ENCODE measurements around the gene RAB14.

The RAB14 gene

GRCh38 chr9:121154782-121155181 lies 46.9 kb downstream of the RAB14 start:
- Histone ChIP-seq H3K79me2 (ENCODE audit: control insufficient read depth, low read length) (peaks cover 23% of the 10 kb centered on the region), H3K4me1 (ENCODE audit: control insufficient read depth, low read length) (peaks cover 88% of the 10 kb centered on the region), H3K27me3 (ENCODE audit: control insufficient read depth, low read length) (no peaks in the 10 kb centered on the region), H3K27ac (ENCODE audit: low read depth, low read length) (peak overlapping the region; percentile 99), H3K9me3 (ENCODE audit: control insufficient read depth, insufficient read depth, low read length) (no peaks in the 10 kb centered on the region), H3K4me2 (ENCODE audit: low read length) (no peak overlapping the region), H3K36me3 (ENCODE audit: control insufficient read depth, low read length) (peaks cover 91% of the 10 kb centered on the region), H4K20me1 (ENCODE audit: control insufficient read depth, insufficient read depth, low read depth, low read length) (no peaks in the 10 kb centered on the region), H3F3A (ENCODE audit: control insufficient read depth, insufficient read depth) (peaks cover 65% of the 10 kb centered on the region), H3K9me2 (replicated peaks; ENCODE audit: control insufficient read depth, low read length) (no peaks in the 10 kb centered on the region), H3K4me3 (ENCODE audit: low read length) (no peak overlapping the region)
- TF ChIP-seq EZH2phosphoT487 (IDR thresholded peaks at IDR 0.05; ENCODE audit: borderline replicate concordance, low read length) (no peak), CTCF (IDR thresholded peaks at IDR 0.05; ENCODE audit: low read depth, low read length, poor library complexity, severe bottlenecking) (no peak)

DNA sequence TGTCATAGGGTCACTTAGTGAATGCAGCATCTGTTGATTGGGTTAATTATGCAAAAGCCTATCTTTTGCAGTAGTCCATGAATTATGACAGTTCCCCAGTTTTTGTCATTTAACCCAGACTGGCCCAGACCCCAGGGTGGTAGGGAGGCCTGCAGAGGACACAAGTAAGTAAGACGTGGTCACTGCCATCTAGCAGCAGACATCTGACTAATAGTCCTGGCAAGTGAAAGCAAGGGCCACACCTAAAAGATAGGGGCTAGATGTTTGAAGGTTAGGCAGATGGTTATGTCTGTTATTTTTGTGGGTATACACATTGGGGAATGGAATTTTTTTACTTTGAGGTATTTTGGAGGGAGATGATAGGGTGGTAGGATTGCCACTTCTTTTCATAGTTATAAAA lies 48.0 kb downstream of the RAB14 start:
- no peak overlapping the region for H3K4me2 ChIP-seq (ENCODE audit: low read length)

DNA sequence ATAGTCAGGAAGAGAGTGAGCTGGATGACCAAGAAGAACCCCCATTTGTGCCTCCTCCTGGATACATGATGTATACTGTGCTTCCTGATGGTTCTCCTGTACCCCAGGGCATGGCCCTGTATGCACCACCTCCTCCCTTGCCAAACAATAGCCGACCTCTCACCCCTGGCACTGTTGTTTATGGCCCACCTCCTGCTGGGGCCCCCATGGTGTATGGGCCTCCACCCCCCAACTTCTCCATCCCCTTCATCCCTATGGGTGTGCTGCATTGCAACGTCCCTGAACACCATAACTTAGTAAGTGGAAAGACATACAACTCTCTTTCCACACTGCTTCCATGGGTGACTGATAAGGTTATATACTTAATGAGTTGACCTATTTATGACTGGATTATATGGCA lies 51.5 kb downstream of the RAB14 start:
- H3K27me3 ChIP-seq (ENCODE audit: control insufficient read depth, low read length), result no peaks in the 10 kb centered on the region
- no peaks in the 10 kb centered on the region for H3K9me2 ChIP-seq (replicated peaks; ENCODE audit: control insufficient read depth, low read length)
- H3K4me3 ChIP-seq (ENCODE audit: low read length), result no peak overlapping the region
- no peaks in the 10 kb centered on the region for H3K9me3 ChIP-seq (ENCODE audit: control insufficient read depth, insufficient read depth, low read length)
- TF ChIP-seq CTCF (IDR thresholded peaks at IDR 0.05; ENCODE audit: low read depth, low read length, poor library complexity, severe bottlenecking) (no peak), EZH2phosphoT487 (IDR thresholded peaks at IDR 0.05; ENCODE audit: borderline replicate concordance, low read length) (no peak)
- H3K27ac ChIP-seq (ENCODE audit: low read depth, low read length), result no peak overlapping the region
- H3F3A ChIP-seq (ENCODE audit: control insufficient read depth, insufficient read depth), result peaks cover 32% of the 10 kb centered on the region
- H3K36me3 ChIP-seq (ENCODE audit: control insufficient read depth, low read length), result peaks cover 94% of the 10 kb centered on the region
- no peaks in the 10 kb centered on the region for H4K20me1 ChIP-seq (ENCODE audit: control insufficient read depth, insufficient read depth, low read depth, low read length)
- H3K4me1 ChIP-seq (ENCODE audit: control insufficient read depth, low read length), result peaks cover 43% of the 10 kb centered on the region
- peaks cover 4% of the 10 kb centered on the region; the same call in 1 of the 2 replicates for H3K79me2 ChIP-seq (ENCODE audit: control insufficient read depth, low read length)
- H3K4me2 ChIP-seq (ENCODE audit: low read length), result no peak overlapping the region

More for the DNA sequence above, 48.0 kb downstream of the RAB14 start:
- peaks cover 91% of the 10 kb centered on the region for H3K36me3 ChIP-seq (ENCODE audit: control insufficient read depth, low read length)
- H3K4me3 ChIP-seq (ENCODE audit: low read length), result no peak overlapping the region
- TF ChIP-seq CTCF (IDR thresholded peaks at IDR 0.05; ENCODE audit: low read depth, low read length, poor library complexity, severe bottlenecking), result no peak
- no peak for TF ChIP-seq EZH2phosphoT487 (IDR thresholded peaks at IDR 0.05; ENCODE audit: borderline replicate concordance, low read length)
- H3K79me2 ChIP-seq (ENCODE audit: control insufficient read depth, low read length), result peaks cover 23% of the 10 kb centered on the region
- H3F3A ChIP-seq (ENCODE audit: control insufficient read depth, insufficient read depth), result peaks cover 53% of the 10 kb centered on the region
- peak overlapping the region; percentile 99 for H3K27ac ChIP-seq (ENCODE audit: low read depth, low read length)
- H4K20me1 ChIP-seq (ENCODE audit: control insufficient read depth, insufficient read depth, low read depth, low read length), result no peaks in the 10 kb centered on the region
- H3K4me1 ChIP-seq (ENCODE audit: control insufficient read depth, low read length), result peaks cover 77% of the 10 kb centered on the region
- H3K9me3 ChIP-seq (ENCODE audit: control insufficient read depth, insufficient read depth, low read length), result no peaks in the 10 kb centered on the region
- H3K27me3 ChIP-seq (ENCODE audit: control insufficient read depth, low read length), result no peaks in the 10 kb centered on the region
- H3K9me2 ChIP-seq (replicated peaks; ENCODE audit: control insufficient read depth, low read length), result no peaks in the 10 kb centered on the region

Data from DOHH2 (cell line).